T-helper 1 cell treated with Interleukin-12 subunit alpha and Interleukin-12 subunit beta and Interleukin-4 antibody, amounts not matched to agents 30 ng/mL and 1 ng/mL, for 36 hours (primary cell): ENCODE results near the gene SEC11C. TPM values are rescaled to one million over a fixed set of nuclear protein-coding genes. Genes with fewer than 3 reads are reported as not detected.

Experiments used
- intact Hi-C: fragments of 100-400 bp; cut with micrococcal nuclease; formaldehyde crosslinking; loops from one replicate; pipeline ENCODE4 v1.15.1; 2024
- total RNA-seq: library from RNA; stranded (reverse); gene quantifications from 2 replicates; pipeline ENCODE4 v1.2.3, GENCODE V29; 2022

The SEC11C gene
- total RNA-seq, 1 donor from 2014 or later, result 139 TPM

DNA sequence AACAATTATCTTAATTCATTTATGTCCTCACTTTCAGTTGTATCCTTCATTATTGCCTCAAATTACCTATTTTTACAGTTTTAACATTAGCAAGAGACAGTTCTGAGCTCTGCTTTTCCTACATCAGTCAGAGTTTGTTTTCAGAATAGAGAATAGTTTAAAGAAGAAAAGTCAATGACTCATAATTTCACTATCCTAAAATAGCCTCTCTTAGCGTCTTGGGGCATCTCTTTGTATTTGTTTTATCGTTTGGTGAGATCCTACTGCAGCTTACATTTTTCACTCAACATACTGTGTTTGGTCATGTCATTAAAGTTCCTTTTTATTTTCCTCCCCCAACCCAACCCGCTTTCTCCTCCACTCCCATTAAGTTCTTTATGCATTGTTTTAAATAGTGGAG, 3.8 kb downstream of the SEC11C start:
- intact Hi-C loops, result loop anchor here (10.0 kb wide), 1 partner anchor 1309 kb away; no protein-coding TSS in a partner anchor

GRCh38 chr18:59144483-59144882, 4.8 kb downstream of the SEC11C start:
- intact Hi-C loops, result loop anchor here (10.0 kb wide), 1 partner anchor 1310 kb away; no protein-coding TSS in a partner anchor

DNA sequence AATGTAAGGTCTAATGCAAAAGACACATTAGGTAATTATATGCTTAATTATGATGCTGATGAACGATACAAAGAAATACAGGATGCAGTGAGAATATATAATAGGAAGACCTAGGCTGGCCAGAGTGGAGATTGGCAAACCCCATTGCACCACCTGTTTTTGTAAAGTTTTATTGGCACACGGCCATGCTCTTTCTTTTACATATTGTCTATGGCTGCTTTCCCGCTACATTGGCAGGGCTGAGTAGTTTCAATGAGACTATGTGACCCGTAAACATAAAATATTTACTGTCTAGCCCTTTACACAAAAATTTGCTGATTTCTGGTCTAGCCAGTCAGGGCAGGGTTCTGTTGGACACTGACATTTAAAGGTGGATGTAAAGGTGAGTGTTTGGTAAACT, 5.4 kb downstream of the SEC11C start:
- intact Hi-C loops, result loop anchor here (10.0 kb wide), 1 partner anchor 1310 kb away; no protein-coding TSS in a partner anchor

- intact Hi-C loops, result loop anchor here (10.0 kb wide), 1 partner anchor 1313 kb away; no protein-coding TSS in a partner anchor
Observed at GRCh38 chr18:59148192-59148591, 8.5 kb downstream of the SEC11C start.

DNA sequence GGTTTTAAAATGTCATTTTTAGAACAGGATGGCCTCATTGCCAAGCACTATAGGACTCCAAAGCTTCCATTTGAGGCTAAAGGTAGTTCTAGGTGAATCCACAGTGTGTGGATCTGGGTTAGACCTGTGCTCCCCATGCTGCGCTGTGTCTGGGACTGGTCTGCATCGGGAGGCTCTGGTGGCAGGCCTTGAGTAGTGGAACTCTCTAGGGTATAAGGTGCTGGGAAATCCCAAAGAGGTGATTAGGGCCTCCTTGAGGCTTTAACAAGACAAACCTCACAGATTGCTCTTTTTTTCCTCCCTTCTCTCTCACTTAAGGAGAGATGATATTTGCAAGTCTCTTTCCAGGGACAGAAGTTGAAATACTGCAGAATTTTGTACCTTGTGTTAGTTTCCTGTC, 9.3 kb downstream of the SEC11C start:
- intact Hi-C loops, result loop anchor here (10.0 kb wide), 1 partner anchor 1314 kb away; no protein-coding TSS in a partner anchor

DNA sequence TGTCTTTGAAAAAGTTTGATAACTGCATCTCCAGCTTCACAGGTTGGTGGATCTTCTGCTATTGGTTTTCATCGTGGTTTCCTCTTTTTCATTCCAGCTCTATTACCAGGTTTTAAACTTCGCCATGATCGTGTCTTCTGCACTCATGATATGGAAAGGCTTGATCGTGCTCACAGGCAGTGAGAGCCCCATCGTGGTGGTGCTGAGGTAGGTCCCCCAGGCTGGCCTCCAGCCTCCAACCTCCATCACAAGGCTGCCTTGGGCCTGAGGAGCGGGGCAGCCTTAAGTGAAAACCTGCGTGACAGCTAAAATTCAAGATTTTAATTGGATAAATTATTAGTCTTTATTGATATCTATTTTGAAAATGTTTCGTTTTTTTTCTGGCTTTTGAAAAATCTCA, 9.7 kb downstream of the SEC11C start:
- intact Hi-C loops, result loop anchor here (10.0 kb wide), 1 partner anchor 1315 kb away; no protein-coding TSS in a partner anchor

GRCh38 chr18:59150236-59150635, 10.6 kb downstream of the SEC11C start:
- intact Hi-C loops, result no loop called here

DNA sequence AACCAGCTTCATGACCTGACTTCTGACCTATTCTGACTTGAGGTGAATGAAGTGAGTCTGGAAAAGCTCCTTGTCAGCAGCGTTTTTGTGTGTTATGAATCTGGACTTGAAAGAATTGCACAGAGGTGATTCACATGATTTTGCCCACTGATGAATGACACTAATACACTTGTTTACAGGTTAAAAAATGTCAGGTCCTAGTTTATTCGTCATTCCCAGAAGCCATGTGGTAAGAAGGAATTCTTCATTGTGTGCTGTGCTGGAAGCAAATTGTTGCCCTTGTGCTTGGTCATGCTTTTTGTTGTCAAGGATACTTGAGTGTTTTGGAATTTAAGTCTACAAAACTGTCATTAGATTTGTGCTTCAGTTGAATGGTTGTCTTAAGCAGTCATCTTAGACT, 15.5 kb downstream of the SEC11C start:
- intact Hi-C loops, result no loop called here

- intact Hi-C loops, result no loop called here
Observed at GRCh38 chr18:59156316-59156715, 16.6 kb downstream of the SEC11C start.

DNA sequence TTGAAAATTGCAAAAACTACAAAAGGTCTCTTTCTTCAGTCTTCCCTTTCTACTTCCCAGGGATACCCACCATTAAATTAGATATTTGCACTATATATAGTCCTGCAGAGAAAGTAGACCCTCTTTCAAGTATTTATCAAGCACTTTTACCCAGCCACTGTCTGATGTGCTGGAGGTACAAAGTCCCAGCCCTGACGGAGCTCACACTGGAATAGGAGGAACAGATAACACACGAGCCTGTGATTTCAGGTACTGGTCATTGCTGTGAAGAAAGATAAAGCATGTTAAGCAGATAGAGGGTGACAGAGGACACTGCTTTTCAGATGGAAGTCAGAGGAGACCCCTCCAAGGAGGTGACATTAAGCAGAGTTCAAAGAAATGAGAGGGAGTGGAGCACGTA, 19.6 kb downstream of the SEC11C start:
- intact Hi-C loops, result no loop called here

GRCh38 chr18:59159986-59160385, 20.3 kb downstream of the SEC11C start:
- intact Hi-C loops, result no loop called here

DNA sequence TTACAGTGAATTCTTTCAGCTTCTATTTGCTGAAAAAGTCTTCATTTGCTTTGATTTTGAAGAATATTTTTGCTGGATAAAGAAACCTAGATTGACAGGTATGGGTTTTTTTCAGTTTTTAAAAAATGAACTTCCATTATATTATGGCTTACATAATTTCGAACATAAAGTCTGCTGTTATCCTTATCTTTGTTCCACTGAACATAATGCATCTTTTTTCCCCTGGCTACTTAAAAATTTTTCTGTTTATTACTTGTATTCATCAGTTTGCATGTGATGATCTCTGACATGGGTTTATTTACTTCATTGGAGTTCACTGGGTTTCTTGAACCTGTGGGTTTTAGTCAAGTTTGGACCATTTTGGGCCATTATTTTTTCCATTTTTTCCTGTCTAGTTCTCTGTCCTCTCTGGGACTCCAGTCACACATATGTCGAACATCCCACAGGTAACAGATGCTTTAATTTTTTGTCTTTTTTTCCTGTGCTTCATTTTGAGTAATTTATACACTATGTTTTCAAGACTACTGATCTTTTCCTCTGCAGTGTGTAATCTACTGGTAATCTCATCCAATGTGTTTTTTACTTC, 33.1 kb downstream of the SEC11C start:
- intact Hi-C loops, result no loop called here

DNA sequence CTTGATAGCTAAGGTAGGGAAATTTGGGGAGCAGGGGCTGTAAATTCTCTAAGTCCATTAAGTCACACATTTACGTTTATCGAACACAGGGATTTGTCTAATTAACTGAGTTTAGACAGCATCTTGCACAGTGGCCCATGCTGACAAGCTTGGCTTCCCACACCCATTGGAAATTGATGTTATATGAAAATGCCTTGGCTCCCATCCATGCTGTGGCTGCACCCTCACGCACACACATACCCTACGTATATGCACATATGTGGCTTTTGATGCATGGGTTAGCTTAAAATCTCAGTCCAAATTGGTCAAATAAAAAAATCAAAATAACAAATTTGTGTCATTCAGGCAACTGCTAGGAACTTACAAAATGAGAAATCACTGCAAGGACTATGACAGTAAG, 37.8 kb downstream of the SEC11C start:
- intact Hi-C loops, result no loop called here

DNA sequence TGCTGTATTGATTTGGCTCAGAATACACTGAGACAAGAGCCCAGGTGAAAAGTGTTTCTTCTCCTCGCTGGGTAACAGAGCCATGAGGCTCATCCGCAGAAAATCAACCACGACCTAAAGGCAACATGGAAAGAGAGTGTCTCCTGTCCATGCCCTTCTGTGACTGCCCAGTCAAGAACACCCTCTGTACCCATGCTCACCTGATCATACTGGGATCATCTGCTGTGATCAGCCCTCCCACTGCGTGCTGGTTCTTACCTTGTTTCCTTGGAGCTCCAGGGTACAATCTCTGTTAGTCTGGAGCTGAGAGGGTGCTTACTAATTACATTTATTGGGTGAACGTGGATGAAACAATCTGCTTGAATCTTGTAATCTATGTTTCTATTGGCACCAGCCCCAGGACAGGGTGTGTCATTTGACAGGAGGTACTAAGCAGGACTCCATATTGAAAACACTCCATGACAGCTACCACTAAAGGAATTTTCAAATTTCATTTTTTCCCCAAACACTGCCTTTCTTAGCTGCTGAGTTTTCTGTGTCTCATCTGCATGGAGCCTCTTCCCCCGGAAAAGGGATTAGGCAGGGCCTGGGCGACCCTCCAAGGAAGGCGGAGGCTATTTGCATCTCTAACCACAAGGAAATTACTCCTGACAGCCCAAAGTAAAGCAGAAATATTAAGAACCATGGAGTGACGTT, 40.6 kb downstream of the SEC11C start:
- intact Hi-C loops, result no loop called here

GRCh38 chr18:59182673-59183072, 43.0 kb downstream of the SEC11C start:
- intact Hi-C loops, result no loop called here

GRCh38 chr18:59189008-59189407, 49.3 kb downstream of the SEC11C start:
- intact Hi-C loops, result no loop called here

GRCh38 chr18:59189746-59190145, 50.1 kb downstream of the SEC11C start:
- intact Hi-C loops, result loop anchor here (10.0 kb wide), 1 partner anchor 105 kb away; no protein-coding TSS in a partner anchor

DNA sequence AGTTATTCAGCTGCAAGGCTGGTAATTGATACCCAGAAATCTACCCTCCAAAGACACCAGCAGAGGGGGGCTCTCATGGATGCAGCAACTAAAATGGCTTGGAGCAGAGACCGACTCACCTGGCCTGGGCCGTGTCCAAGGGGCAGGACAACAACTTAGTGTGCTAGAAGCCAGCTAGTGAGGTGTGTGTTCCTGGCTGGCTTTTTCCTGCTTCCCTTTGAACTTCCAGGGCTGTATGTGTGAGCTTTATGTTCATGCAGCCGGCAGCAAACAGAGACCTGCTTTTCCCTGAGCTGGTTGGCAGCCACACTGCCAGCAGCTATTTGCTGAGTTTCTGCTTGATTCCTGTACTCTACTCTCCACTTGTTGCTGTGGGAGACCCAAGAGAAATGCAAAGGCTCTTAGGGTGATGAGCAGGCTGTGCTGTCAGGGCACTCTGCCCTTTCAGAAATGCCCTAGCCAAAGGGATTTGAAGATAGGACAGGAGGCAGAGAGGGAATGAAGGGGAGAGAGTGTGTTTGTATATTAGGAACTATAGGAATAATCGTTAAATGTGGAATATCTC, 56.6 kb downstream of the SEC11C start:
- intact Hi-C loops, result loop anchor here (10.0 kb wide), 1 partner anchor 111 kb away; no protein-coding TSS in a partner anchor

DNA sequence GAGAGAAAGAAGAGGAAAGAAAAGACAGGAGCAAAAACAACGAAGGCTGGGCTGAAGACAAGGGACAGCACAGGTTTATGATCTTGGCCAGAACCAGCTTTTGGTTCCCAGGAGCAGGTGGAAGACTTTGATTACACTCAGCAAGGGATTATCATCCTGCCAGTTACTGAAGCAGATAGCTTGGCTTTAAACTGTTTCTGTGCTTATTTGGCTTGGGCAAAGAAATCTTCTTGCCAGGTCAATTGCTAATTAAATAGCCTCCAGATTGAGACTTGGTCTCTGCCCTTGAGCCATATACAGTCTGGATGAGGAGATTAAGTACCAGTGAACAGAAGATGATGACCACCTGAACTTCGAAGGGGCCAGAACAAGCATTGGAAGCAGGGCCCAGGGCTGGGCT, 58.0 kb downstream of the SEC11C start:
- intact Hi-C loops, result loop anchor here (10.0 kb wide), 1 partner anchor 113 kb away; no protein-coding TSS in a partner anchor

- intact Hi-C loops, result loop anchor here (10.0 kb wide), 1 partner anchor 113 kb away; no protein-coding TSS in a partner anchor
Observed at GRCh38 chr18:59198215-59198614, 58.5 kb downstream of the SEC11C start.

DNA sequence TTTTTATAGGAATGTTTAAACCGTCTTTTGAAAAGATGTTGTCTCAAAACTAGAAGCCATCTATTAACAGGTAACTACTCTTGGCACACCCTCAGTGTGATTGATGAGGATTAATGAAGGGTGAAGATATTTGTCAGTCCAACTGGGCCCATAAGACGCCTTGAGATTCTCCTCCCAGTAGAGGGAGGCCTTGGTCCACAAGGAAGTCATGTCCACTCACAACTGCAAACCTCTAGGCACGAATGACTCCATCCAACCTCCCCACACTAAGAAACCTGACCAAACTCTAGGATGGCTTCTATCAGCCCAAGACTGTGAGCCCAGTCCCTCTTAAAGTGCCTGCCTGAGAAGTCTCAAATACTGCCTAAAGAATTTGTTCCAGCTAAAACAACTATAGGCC, 61.1 kb downstream of the SEC11C start:
- intact Hi-C loops, result no loop called here

GRCh38 chr18:59202258-59202820, 62.7 kb downstream of the SEC11C start:
- intact Hi-C loops, result no loop called here
